ENCODE data around the gene RABGAP1L. TPM values are rescaled to one million over a fixed set of nuclear protein-coding genes. Genes with fewer than 3 reads are reported as not detected.

The RABGAP1L gene
- total and polyA plus RNA-seq, 11 donors = 18.6 to 195 (median 98.4) TPM

DNA sequence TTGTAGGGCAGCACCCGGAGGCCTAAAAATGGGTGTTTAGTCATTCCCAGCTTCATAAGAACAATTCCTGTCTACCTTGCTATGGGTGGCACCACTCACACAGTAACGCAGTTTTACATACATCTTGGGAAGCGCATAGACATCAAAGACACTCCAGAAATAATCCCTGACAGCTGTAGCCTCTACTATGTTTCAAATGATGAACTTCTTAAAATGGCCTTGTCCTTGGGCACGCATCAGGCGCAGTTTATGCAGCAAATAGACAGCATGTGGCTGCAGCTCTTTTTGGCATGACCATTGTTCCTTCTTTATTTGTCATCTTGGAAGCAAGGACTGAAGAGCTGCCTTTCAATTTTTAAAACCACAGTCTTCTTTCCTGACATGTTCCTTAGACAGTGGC lies 762.8 kb downstream of the RABGAP1L start:
- no peaks in the 10 kb centered on the region for H3K36me3 ChIP-seq
- WGBS, 4 donors = 97 to 98% (median 98%) methylated on average over 5 of the region's 5 CpGs
- H3K27me3 ChIP-seq = no peaks in the 10 kb centered on the region
- intact Hi-C loops (cut with DNase I) = no loop called here
- H3K9me3 ChIP-seq = no peaks in the 10 kb centered on the region
- no peak for DNase-seq
- H3K4me1 ChIP-seq = no peaks in the 10 kb centered on the region
- no peak overlapping the region for H3K4me3 ChIP-seq
- no peak overlapping the region for H3K27ac ChIP-seq
- TF ChIP-seq, protein P1, sequence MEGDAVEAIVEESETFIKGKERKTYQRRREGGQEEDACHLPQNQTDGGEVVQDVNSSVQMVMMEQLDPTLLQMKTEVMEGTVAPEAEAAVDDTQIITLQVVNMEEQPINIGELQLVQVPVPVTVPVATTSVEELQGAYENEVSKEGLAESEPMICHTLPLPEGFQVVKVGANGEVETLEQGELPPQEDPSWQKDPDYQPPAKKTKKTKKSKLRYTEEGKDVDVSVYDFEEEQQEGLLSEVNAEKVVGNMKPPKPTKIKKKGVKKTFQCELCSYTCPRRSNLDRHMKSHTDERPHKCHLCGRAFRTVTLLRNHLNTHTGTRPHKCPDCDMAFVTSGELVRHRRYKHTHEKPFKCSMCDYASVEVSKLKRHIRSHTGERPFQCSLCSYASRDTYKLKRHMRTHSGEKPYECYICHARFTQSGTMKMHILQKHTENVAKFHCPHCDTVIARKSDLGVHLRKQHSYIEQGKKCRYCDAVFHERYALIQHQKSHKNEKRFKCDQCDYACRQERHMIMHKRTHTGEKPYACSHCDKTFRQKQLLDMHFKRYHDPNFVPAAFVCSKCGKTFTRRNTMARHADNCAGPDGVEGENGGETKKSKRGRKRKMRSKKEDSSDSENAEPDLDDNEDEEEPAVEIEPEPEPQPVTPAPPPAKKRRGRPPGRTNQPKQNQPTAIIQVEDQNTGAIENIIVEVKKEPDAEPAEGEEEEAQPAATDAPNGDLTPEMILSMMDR (IDR thresholded peaks at IDR 0.05) = no peak
- TF ChIP-seq POLR2A (IDR thresholded peaks at IDR 0.05) = no peak
- no peak for ATAC-seq

DNA sequence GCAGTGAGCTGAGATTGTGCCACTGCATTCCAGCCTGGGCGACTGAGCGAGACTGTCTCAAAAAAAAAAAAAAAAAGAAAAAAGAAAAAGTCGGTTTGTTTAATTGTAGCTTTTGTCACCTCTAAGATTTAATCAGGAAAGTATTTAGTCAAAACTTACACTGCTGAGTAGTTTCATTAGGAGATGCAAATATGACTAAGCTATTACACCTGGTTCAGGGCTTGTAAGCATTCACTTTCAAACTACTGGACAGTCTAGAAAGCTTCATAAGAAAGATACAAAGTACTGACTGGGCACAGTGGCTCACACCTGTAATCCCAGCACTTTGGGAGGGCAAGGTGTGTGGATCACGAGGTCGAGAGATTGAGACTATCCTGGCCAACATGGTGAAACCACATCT lies 764.5 kb downstream of the RABGAP1L start:
- Histone ChIP-seq H3K9me3 (no peaks in the 10 kb centered on the region), H3K36me3 (no peaks in the 10 kb centered on the region), H3K4me1 (no peaks in the 10 kb centered on the region), H3K4me3 (no peak overlapping the region), H3K27me3 (no peaks in the 10 kb centered on the region), H3K27ac (no peak overlapping the region)
- 86 to 90% (median 87%) methylated on average over 5 of the region's 5 CpGs for whole genome bisulfite sequencing, 4 donors
- no peak for DNase-seq
- intact Hi-C loops (cut with DNase I) = no loop called here
- TF ChIP-seq, protein P1 (IDR thresholded peaks at IDR 0.05) = no peak
- TF ChIP-seq POLR2A (IDR thresholded peaks at IDR 0.05) = no peak
- ATAC-seq = no peak

DNA sequence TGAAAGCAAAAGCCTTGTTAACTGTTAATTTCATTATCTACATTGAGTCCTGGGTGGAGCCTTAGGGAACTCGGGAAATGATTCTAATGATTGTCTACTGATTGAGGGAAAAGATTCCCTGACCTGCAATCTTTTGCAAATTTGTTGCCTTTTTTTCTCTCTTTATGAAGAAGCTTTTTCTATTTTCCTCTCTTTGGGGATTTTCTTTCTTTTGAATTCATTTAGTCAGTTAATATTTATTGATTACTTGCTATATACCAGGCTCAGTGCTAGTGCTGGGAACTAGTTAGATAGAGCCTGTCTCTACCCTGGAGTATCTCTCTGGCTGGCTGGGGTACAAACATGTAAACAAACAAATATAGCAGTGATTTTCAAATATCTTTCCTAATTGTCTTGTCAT lies 769.2 kb downstream of the RABGAP1L start:
- Histone ChIP-seq H3K9me3 (no peaks in the 10 kb centered on the region), H3K4me1 (no peaks in the 10 kb centered on the region), H3K36me3 (no peaks in the 10 kb centered on the region), H3K4me3 (no peak overlapping the region), H3K27me3 (no peaks in the 10 kb centered on the region), H3K27ac (no peak overlapping the region)
- intact Hi-C loops (cut with DNase I) = no loop called here
- 56 to 70% (median 68%) methylated on average over 1 of the region's 1 CpG for WGBS, 4 donors
- no peak for DNase-seq
- TF ChIP-seq, protein P1 (IDR thresholded peaks at IDR 0.05) = no peak
- no peak for TF ChIP-seq POLR2A (IDR thresholded peaks at IDR 0.05)
- ATAC-seq = no peak

DNA sequence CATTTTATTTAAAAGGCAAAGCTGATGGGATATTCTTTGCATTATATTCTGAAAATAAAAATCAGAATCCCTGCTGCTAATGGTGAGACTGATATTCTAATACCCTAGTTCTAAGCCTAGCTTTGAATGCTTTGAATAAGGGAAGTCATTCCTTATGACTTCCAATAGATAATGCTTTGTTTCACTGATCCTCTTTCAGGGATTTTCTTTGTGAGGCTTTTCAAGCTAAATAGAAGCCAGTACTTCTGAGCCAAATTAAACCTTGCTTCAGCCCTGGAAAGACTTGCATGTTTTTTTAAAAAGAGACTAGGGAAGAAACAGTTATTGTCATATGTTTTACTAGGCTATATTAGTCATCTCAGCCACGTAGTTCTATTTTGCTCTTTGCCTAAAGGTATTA lies 771.9 kb downstream of the RABGAP1L start:
- Histone ChIP-seq H3K9me3 (no peaks in the 10 kb centered on the region), H3K36me3 (no peaks in the 10 kb centered on the region), H3K27ac (no peak overlapping the region), H3K27me3 (no peaks in the 10 kb centered on the region), H3K4me1 (no peaks in the 10 kb centered on the region), H3K4me3 (no peak overlapping the region)
- DNase-seq = no peak
- 57 to 75% (median 64%) methylated on average over 1 of the region's 1 CpG for WGBS, 4 donors
- intact Hi-C loops (cut with DNase I) = no loop called here
- no peak for ATAC-seq
- TF ChIP-seq, protein P1 (IDR thresholded peaks at IDR 0.05) = no peak
- TF ChIP-seq POLR2A (IDR thresholded peaks at IDR 0.05) = no peak
